A549 (cell line): ENCODE results near the gene DDX18. TPM values are rescaled to one million over a fixed set of nuclear protein-coding genes. Genes with fewer than 3 reads are reported as not detected.

Experiments
- ATAC-seq, 2 experiments: fragments of 200-7000 bp in 1 of 2; fragments of >200 bp in 1 of 2; cut with Nextera tagmentation in 1 of 2; cut with Tn5 transposase in 1 of 2; 3 replicates each; pipeline versions ENCODE4 v1.8.0 to v1.9.1; 2018 to 2020; ENCODE audit warnings: mild to moderate bottlenecking in 1 of 2, moderate library complexity in 1 of 2
- CTCF ChIA-PET: fragments of 300-600 bp; sonication (Branson Sonifier 250); formaldehyde crosslinking; extraction: SDS; loops from one replicate; lab custom pipeline; 2021; ENCODE audit warnings: antibody characterized with exemption, inconsistent platforms; lab: Yijun Ruan, JAX
- POLR2A ChIA-PET: fragments of 350-600 bp; formaldehyde crosslinking; extraction: SDS; loops from one replicate; lab custom pipeline; 2021; ENCODE audit warnings: antibody characterized with exemption, inconsistent platforms; lab: Yijun Ruan, JAX
- DNase-seq, 2 experiments: peaks; one replicate each; pipeline versions ENCODE4 v3.0.0 to v3.0.0-alpha.2; 2011 to 2016; ENCODE audit warnings: low read depth in 1 of 2, low spot score in 1 of 2
- FAIRE-seq: peaks from 2 replicates; lab custom pipeline; 2011; peaks lifted over from hg19 to GRCh38; lab: Jason Lieb, UNC
- H3K27ac ChIP-seq, 2 experiments: fragments of >200 bp; sonication (Bioruptor Twin); formaldehyde crosslinking; 3 replicates each; pipeline ENCODE4 v1.5.1; 2016 to 2017
- H3K4me1 ChIP-seq: fragments of >200 bp; sonication (Bioruptor Twin); formaldehyde crosslinking; 3 replicates; pipeline ENCODE4 v1.6.1; 2016
- H3K4me2 ChIP-seq: fragments of >200 bp; sonication (Bioruptor Twin); formaldehyde crosslinking; 3 replicates; pipeline ENCODE4 v1.6.1; 2016
- H3K4me3 ChIP-seq: fragments of >200 bp; sonication (Bioruptor Twin); formaldehyde crosslinking; 3 replicates; pipeline ENCODE4 v1.5.1; 2016
- H3K9me3 ChIP-seq: fragments of >200 bp; sonication (Bioruptor Twin); formaldehyde crosslinking; 3 replicates; pipeline ENCODE4 v1.6.1; 2016
- BCL3 ChIP-seq: fragments of >200 bp; sonication (Bioruptor Twin); formaldehyde crosslinking; IDR thresholded peaks from 3 replicates; pipeline ENCODE4 v1.6.1; 2016
- BHLHE40 ChIP-seq: IDR thresholded peaks from 2 replicates; pipeline ENCODE4 v1.6.1; 2012; ENCODE audit warnings: low read depth, low read length, inconsistent platforms
- CBX2 ChIP-seq: fragments of 200-600 bp; sonication (generic); IDR thresholded peaks from 2 replicates; pipeline ENCODE4 v1.6.1; 2016; ENCODE audit warnings: low read depth, mild to moderate bottlenecking, borderline replicate concordance
- CHD2 ChIP-seq: fragments of 150-350 bp; IDR thresholded peaks from 2 replicates; pipeline ENCODE4 v1.6.1; 2014; ENCODE audit warnings: low read length; ENCODE audit not compliant: partially characterized antibody
- CHD4 ChIP-seq: fragments of 200-600 bp; sonication (generic); IDR thresholded peaks from 2 replicates; pipeline ENCODE4 v1.6.1; 2016; ENCODE audit warnings: antibody characterized with exemption, mild to moderate bottlenecking, borderline replicate concordance
- E2F6 ChIP-seq: IDR thresholded peaks from 2 replicates; pipeline ENCODE4 v1.6.1; 2012; ENCODE audit warnings: low read depth, borderline replicate concordance
- EHF ChIP-seq: fragments of 250-450 bp; sonication (Bioruptor Pico); IDR thresholded peaks from 2 replicates; pipeline ENCODE4 v1.5.0; 2020; ENCODE audit warnings: mild to moderate bottlenecking
- EP300 ChIP-seq, 2 experiments: fragments of >200 bp; sonication (Bioruptor Twin); formaldehyde crosslinking; IDR thresholded peaks; 2 replicates in 1 of 2; 3 replicates in 1 of 2; pipeline ENCODE4 v1.6.1; 2016 to 2017
- ESRRA ChIP-seq: fragments of 150-350 bp; IDR thresholded peaks from 2 replicates; pipeline ENCODE4 v1.6.1; 2014; ENCODE audit warnings: mild to moderate bottlenecking, low read length, borderline replicate concordance
- FOSB ChIP-seq: fragments of 250-450 bp; sonication (Bioruptor Pico); IDR thresholded peaks from 2 replicates; pipeline ENCODE4 v1.5.0; 2020; ENCODE audit warnings: mild to moderate bottlenecking, moderate library complexity
- GATA3 ChIP-seq: IDR thresholded peaks from 2 replicates; pipeline ENCODE4 v1.6.1; 2012; ENCODE audit warnings: borderline replicate concordance
- HES2 ChIP-seq: fragments of >200 bp; sonication (Bioruptor Twin); formaldehyde crosslinking; IDR thresholded peaks from 2 replicates; pipeline ENCODE4 v1.6.1; 2016
- HEYL ChIP-seq: fragments of 250-450 bp; sonication (Bioruptor Pico); IDR thresholded peaks from 2 replicates; pipeline ENCODE4 v1.8.0; 2021; ENCODE audit warnings: mild to moderate bottlenecking, moderate library complexity
- HMGXB4 ChIP-seq: fragments of 250-450 bp; sonication (Bioruptor Pico); IDR thresholded peaks from 2 replicates; pipeline ENCODE4 v1.5.0; 2021; ENCODE audit warnings: mild to moderate bottlenecking, moderate library complexity, borderline replicate concordance
- HOXB13 ChIP-seq: fragments of 250-450 bp; sonication (Bioruptor Pico); IDR thresholded peaks from 2 replicates; pipeline ENCODE4 v1.5.0; 2020; ENCODE audit warnings: low read depth, mild to moderate bottlenecking, moderate library complexity
- KDM1A ChIP-seq: fragments of 200-600 bp; sonication (generic); IDR thresholded peaks from 2 replicates; pipeline ENCODE4 v1.6.1; 2016; ENCODE audit warnings: low read depth, mild to moderate bottlenecking
- KDM5A ChIP-seq: fragments of 200-600 bp; sonication (generic); IDR thresholded peaks from 2 replicates; pipeline ENCODE4 v1.6.1; 2016; ENCODE audit warnings: antibody characterized with exemption, mild to moderate bottlenecking
- MAFK ChIP-seq: fragments of 450-650 bp; IDR thresholded peaks from 2 replicates; pipeline ENCODE4 v1.6.1; 2014; ENCODE audit not compliant: partially characterized antibody
- MAZ ChIP-seq: fragments of 150-350 bp; IDR thresholded peaks from 2 replicates; pipeline ENCODE4 v1.6.1; 2014; ENCODE audit warnings: antibody characterized with exemption, low read depth, low read length, borderline replicate concordance
- NFE2L2 ChIP-seq: fragments of 150-350 bp; conservative IDR thresholded peaks from 2 replicates; pipeline ENCODE4 v1.6.1; 2014; ENCODE audit warnings: low read length
- NR3C1 ChIP-seq: fragments of >200 bp; sonication (Bioruptor Twin); formaldehyde crosslinking; IDR thresholded peaks from 3 replicates; pipeline ENCODE4 v1.6.1; 2017
- PHF8 ChIP-seq: fragments of 200-600 bp; sonication (generic); IDR thresholded peaks from 2 replicates; pipeline ENCODE4 v1.6.1; 2016; ENCODE audit warnings: low read depth, mild to moderate bottlenecking, antibody characterized with exemption, moderate library complexity, borderline replicate concordance
- POLR2AphosphoS2 ChIP-seq: conservative IDR thresholded peaks from 2 replicates; pipeline ENCODE4 v1.6.1; 2012; ENCODE audit warnings: low read length, improper control_type of control experiment, inconsistent platforms
- RARB ChIP-seq: fragments of 250-450 bp; sonication (Bioruptor Pico); IDR thresholded peaks from 2 replicates; pipeline ENCODE4 v1.8.0; 2021; ENCODE audit warnings: mild to moderate bottlenecking, moderate library complexity
- RCOR1 ChIP-seq: fragments of 150-350 bp; IDR thresholded peaks from 2 replicates; pipeline ENCODE4 v1.6.1; 2014; ENCODE audit warnings: antibody characterized with exemption, low read length, low read depth
- REST ChIP-seq: fragments of 200-600 bp; sonication (generic); IDR thresholded peaks from 2 replicates; pipeline ENCODE4 v1.6.1; 2016; ENCODE audit warnings: antibody characterized with exemption, mild to moderate bottlenecking, moderate library complexity
- RNF2 ChIP-seq: fragments of 200-600 bp; sonication (generic); IDR thresholded peaks from 2 replicates; pipeline ENCODE4 v1.6.1; 2016; ENCODE audit warnings: low read depth, mild to moderate bottlenecking, antibody characterized with exemption, moderate library complexity, borderline replicate concordance
- SMC3 ChIP-seq: fragments of >200 bp; sonication (Bioruptor Twin); formaldehyde crosslinking; IDR thresholded peaks from 3 replicates; pipeline ENCODE4 v1.6.1; 2018; ENCODE audit warnings: inconsistent platforms
- SREBF2 ChIP-seq: fragments of 450-650 bp; IDR thresholded peaks from 2 replicates; pipeline ENCODE4 v1.6.1; 2014; ENCODE audit warnings: mild to moderate bottlenecking, moderate library complexity
- TFCP2L1 ChIP-seq: fragments of 250-450 bp; sonication (Bioruptor Pico); IDR thresholded peaks from 2 replicates; pipeline ENCODE4 v1.5.0; 2021; ENCODE audit warnings: mild to moderate bottlenecking
- TP53 ChIP-seq: fragments of 250-450 bp; sonication (Bioruptor Pico); IDR thresholded peaks from 2 replicates; pipeline ENCODE4 v1.5.0; 2021; ENCODE audit warnings: mild to moderate bottlenecking, moderate library complexity
- ZC3H11A ChIP-seq: fragments of 450-650 bp; IDR thresholded peaks from 2 replicates; pipeline ENCODE4 v1.6.1; 2014; ENCODE audit warnings: antibody characterized with exemption, mild to moderate bottlenecking
- WGBS: methylation state at CpG from one replicate; pipeline ENCODE4 v1.1.6; 2017; ENCODE audit errors: missing lambda C conversion rate; 5-methylcytosine and 5-hydroxymethylcytosine counted together
- polyA minus RNA-seq: library from RNA; depleted of rRNA, polyadenylated mRNA; stranded (reverse); fragments of >200 nt; gene quantifications from 2 replicates; pipeline ENCODE4 v1.2.3, GENCODE V29; 2011; rRNA and poly(A)+ RNA removed
- polyA plus RNA-seq, 4 experiments: library from polyadenylated mRNA; depleted of rRNA in 3 of 4; stranded (reverse); fragments of >200 nt; fragmentation: RNase III in 1 of 4; extraction: RNeasy Plus Mini Kit Qiagen cat#74134 plus additional on column Dnase treatment in 1 of 4; gene quantifications; 2 replicates in 3 of 4; 3 replicates in 1 of 4; pipeline ENCODE4 v1.2.3, GENCODE V29; 2011 to 2017

Gene DDX18
- polyA plus RNA-seq (2011; rRNA removed), result 106 and 115 TPM in 2 replicates
- polyA plus RNA-seq (2012; cell fraction: cytosol; rRNA removed), result 31.4 and 33.8 TPM in 2 replicates
- 28.1 and 32.7 TPM in 2 replicates for polyA plus RNA-seq (2012; cell fraction: nucleus; rRNA removed)
- 66.6 to 82.6 TPM (median 67.5 TPM) in 3 replicates for polyA plus RNA-seq (2017; fragmentation: RNase III; extraction: RNeasy Plus Mini Kit Qiagen cat#74134 plus additional on column Dnase treatment)
- 59.1 and 72.5 TPM in 2 replicates for polyA minus RNA-seq

- Histone ChIP-seq H3K9me3 (no peaks in the 10 kb centered on the region), H3K4me2 (peak within 1 kb of the TSS; percentile 93), H3K4me3 (peak within 1 kb of the TSS; percentile 85), H3K4me1 (peaks cover 15% of the 10 kb centered on the region; the same call in 2 of the 3 replicates), H3K27ac (peak within 1 kb of the TSS; percentile 86 to 88)
- ChIA-PET CTCF (interaction anchor here (0.7 to 5.2 kb wide), 53 partner anchors 10 to 1476 kb away, joined by 3 to 137 read pairs (median 6); partner anchors contain the start of gene CCDC93), POLR2A (interaction anchor here (0.6 to 1.7 kb wide), 3 partner anchors 20 to 199 kb away, joined by 3 to 7 read pairs (median 5); partner anchors contain the start of gene CCDC93)
- WGBS, result 2% methylated on average over 40 of the region's 57 CpGs
- ATAC-seq, result peak; percentile 99
- DNase-seq, result peak; percentile 50 to 98
- peak; percentile 36 for FAIRE-seq
- TF ChIP-seq RCOR1 (no peak), CBX2 (no peak), HMGXB4 (peak; percentile 52; the same call in 1 of the 2 replicates), SMC3 (peak; percentile 79), EHF (CRISPR knock-in tag) (no peak), HOXB13 (no peak), GATA3 (0 out of 2 replicates have a peak, but pooled peaks have one; percentile 23), BHLHE40 (peak; percentile 99), TFCP2L1 (CRISPR knock-in tag) (no peak), BCL3 (peak; percentile 81; the same call in 2 of the 3 replicates), KDM1A (no peak), SREBF2 (no peak), MAZ (0 out of 2 replicates have a peak, but pooled peaks have one; percentile 57), REST (no peak; the same call in 1 of the 2 replicates), NFE2L2 (no peak), ESRRA (no peak), CHD2 (no peak), RARB (CRISPR knock-in tag) (no peak), E2F6 (peak; percentile 77; the same call in 1 of the 2 replicates), HEYL (no peak), CHD4 (no peak), NR3C1 (no peak), TP53 (CRISPR knock-in tag) (no peak), HES2 (no peak), KDM5A (peak; percentile 58), RNF2 (no peak), PHF8 (peak; percentile 94), MAFK (no peak), ZC3H11A (no peak), EP300 (IDR thresholded peaks at IDR 0.05) (no peak), FOSB (CRISPR knock-in tag) (no peak), POLR2AphosphoS2 (no peak)
These were observed at the start of gene DDX18 for GRCh38 chr2:117814417-117815264. DDX18 (plus strand) TSS chr2:117814691; CDS start chr2:117814778, 87 bp downstream.
